Adrenal gland (tissue), 5 donors: ENCODE results near the gene RCCD1.

ENCODE experiments used
- CTCF ChIP-seq, 6 experiments: fragments of 450-650 bp in 4 of 6; fragments of 200-600 bp in 2 of 6; sonication (generic) in 1 of 6; IDR thresholded peaks; 1 replicate in 5 of 6; 2 replicates in 1 of 6; pipeline versions ENCODE4 v1.5.1 to v1.8.0; 2016 to 2021; ENCODE audit warnings: antibody characterized with exemption in 6 of 6, mild to moderate bottlenecking in 2 of 6, moderate library complexity in 1 of 6
- POLR2A ChIP-seq, 2 donors: fragments of 450-650 bp; IDR thresholded peaks; one replicate each; pipeline ENCODE4 v1.6.1; 2017; ENCODE audit warnings: antibody characterized with exemption in 2 of 2, mild to moderate bottlenecking in 2 of 2, moderate library complexity in 1 of 2
- donor health status: DM: no; HTN: no; CAD: no.

GRCh38 chr15:90914305-90915080, 40.2 kb upstream of the RCCD1 start:
- TF ChIP-seq POLR2A (IDR thresholded peaks at IDR 0.05) = no peak
- no peak for TF ChIP-seq CTCF (IDR thresholded peaks at IDR 0.05)
